ENCODE data around the gene ANKS1B. TPM values are rescaled to one million over a fixed set of nuclear protein-coding genes. Genes with fewer than 3 reads are reported as not detected.

ANKS1B gene
- total RNA-seq, 1 experiment from 2014 or later = 5.8 TPM

DNA sequence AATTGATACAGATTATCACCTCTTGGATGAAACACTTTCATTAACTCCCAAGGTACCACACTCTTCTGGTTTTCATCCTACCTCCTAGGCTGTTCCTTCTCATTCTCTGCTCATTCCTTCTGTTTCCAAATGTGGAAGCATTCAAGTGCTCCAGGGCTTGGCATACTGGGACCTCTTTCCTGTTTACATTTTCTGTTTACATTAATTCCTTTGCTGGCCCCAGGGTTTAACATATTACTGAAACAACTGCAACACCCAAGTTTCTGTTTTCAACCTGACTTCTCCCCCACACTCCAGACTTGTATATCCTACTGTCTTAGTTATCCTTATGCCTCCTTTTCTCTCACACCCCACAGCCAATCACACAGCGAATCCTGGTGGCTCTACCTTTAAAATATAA is 723.5 kb downstream of the ANKS1B start:
- CTCF ChIA-PET = no interaction called here
- H3K9me3 Mint-ChIP-seq = peaks cover 11% of the 10 kb centered on the region
- ATAC-seq (no peak), DNase-seq (ENCODE audit: low spot score) (no peak)
- POLR2A ChIA-PET = no interaction called here
- H3K36me3 Mint-ChIP-seq = peaks cover 5% of the 10 kb centered on the region
- peak overlapping the region; percentile 3; the same call in 1 of the 2 replicates for H3K27ac Mint-ChIP-seq
- TF ChIP-seq CREM (CRISPR knock-in tag; IDR thresholded peaks at IDR 0.05) = no peak
- H3K4me3 Mint-ChIP-seq = no peak overlapping the region
- H3K4me1 Mint-ChIP-seq = peaks cover 35% of the 10 kb centered on the region
- H3K27me3 Mint-ChIP-seq (ENCODE audit: low read depth) = no peaks in the 10 kb centered on the region

DNA sequence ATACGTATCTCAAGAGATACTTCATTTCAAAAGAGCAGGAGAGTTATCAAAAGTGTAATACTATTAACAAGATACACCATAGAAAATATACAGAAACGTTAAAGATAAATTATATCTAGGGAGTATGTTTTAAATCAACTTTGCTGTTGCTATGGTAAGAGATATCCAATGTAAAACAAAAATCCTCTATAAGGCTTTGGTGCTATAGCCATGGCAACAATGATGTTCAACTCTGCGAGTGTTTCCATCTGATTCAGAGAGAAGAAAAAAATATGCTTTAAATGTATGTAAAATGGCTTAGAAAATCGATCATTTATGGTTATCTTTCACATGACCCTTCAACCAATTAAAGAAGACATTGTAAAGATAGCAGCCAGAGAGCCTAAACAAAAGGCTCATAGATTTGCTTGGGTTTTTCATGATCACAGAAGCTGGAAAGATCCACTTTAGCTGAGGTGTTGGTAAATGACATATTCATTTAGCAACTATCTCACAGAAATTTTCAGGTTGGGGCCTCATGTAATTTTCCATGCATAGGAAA is 724.2 kb downstream of the ANKS1B start:
- H3K9me3 Mint-ChIP-seq = peaks cover 10% of the 10 kb centered on the region
- H3K4me1 Mint-ChIP-seq = peaks cover 35% of the 10 kb centered on the region
- no peak for ATAC-seq
- TF ChIP-seq ZNF121 (CRISPR knock-in tag; IDR thresholded peaks at IDR 0.05) = no peak
- no peak for TF ChIP-seq ZBTB21 (CRISPR knock-in tag; IDR thresholded peaks at IDR 0.05; ENCODE audit: borderline replicate concordance)
- no peak for TF ChIP-seq ZNF263 (CRISPR knock-in tag; IDR thresholded peaks at IDR 0.05; ENCODE audit: low read depth)
- TF ChIP-seq NR2C2 (CRISPR knock-in tag; IDR thresholded peaks at IDR 0.05) = no peak
- TF ChIP-seq, protein P1, sequence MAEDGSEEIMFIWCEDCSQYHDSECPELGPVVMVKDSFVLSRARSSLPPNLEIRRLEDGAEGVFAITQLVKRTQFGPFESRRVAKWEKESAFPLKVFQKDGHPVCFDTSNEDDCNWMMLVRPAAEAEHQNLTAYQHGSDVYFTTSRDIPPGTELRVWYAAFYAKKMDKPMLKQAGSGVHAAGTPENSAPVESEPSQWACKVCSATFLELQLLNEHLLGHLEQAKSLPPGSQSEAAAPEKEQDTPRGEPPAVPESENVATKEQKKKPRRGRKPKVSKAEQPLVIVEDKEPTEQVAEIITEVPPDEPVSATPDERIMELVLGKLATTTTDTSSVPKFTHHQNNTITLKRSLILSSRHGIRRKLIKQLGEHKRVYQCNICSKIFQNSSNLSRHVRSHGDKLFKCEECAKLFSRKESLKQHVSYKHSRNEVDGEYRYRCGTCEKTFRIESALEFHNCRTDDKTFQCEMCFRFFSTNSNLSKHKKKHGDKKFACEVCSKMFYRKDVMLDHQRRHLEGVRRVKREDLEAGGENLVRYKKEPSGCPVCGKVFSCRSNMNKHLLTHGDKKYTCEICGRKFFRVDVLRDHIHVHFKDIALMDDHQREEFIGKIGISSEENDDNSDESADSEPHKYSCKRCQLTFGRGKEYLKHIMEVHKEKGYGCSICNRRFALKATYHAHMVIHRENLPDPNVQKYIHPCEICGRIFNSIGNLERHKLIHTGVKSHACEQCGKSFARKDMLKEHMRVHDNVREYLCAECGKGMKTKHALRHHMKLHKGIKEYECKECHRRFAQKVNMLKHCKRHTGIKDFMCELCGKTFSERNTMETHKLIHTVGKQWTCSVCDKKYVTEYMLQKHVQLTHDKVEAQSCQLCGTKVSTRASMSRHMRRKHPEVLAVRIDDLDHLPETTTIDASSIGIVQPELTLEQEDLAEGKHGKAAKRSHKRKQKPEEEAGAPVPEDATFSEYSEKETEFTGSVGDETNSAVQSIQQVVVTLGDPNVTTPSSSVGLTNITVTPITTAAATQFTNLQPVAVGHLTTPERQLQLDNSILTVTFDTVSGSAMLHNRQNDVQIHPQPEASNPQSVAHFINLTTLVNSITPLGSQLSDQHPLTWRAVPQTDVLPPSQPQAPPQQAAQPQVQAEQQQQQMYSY (CRISPR knock-in tag; IDR thresholded peaks at IDR 0.05) = no peak
- TF ChIP-seq, protein P2, sequence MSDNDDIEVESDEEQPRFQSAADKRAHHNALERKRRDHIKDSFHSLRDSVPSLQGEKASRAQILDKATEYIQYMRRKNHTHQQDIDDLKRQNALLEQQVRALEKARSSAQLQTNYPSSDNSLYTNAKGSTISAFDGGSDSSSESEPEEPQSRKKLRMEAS (CRISPR knock-in tag; IDR thresholded peaks at IDR 0.05) = no peak
- no peak for TF ChIP-seq KAT7 (CRISPR knock-in tag; IDR thresholded peaks at IDR 0.05; ENCODE audit: borderline replicate concordance)
- no peak for TF ChIP-seq RORB (CRISPR knock-in tag; IDR thresholded peaks at IDR 0.05)
- no peak for TF ChIP-seq TEAD4 (CRISPR knock-in tag; IDR thresholded peaks at IDR 0.05)
- TF ChIP-seq CBFB (CRISPR knock-in tag; IDR thresholded peaks at IDR 0.05; ENCODE audit: low read depth) = no peak
- no peak for TF ChIP-seq ZNF416 (CRISPR knock-in tag; IDR thresholded peaks at IDR 0.05)
- TF ChIP-seq SMAD4 (CRISPR knock-in tag; IDR thresholded peaks at IDR 0.05) = no peak
- TF ChIP-seq, protein P3, sequence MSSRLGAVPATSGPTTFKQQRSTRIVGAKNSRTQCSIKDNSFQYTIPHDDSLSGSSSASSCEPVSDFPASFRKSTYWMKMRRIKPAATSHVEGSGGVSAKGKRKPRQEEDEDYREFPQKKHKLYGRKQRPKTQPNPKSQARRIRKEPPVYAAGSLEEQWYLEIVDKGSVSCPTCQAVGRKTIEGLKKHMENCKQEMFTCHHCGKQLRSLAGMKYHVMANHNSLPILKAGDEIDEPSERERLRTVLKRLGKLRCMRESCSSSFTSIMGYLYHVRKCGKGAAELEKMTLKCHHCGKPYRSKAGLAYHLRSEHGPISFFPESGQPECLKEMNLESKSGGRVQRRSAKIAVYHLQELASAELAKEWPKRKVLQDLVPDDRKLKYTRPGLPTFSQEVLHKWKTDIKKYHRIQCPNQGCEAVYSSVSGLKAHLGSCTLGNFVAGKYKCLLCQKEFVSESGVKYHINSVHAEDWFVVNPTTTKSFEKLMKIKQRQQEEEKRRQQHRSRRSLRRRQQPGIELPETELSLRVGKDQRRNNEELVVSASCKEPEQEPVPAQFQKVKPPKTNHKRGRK (CRISPR knock-in tag; IDR thresholded peaks at IDR 0.05; ENCODE audit: borderline replicate concordance) = no peak
- no peak for TF ChIP-seq MYBL2 (CRISPR knock-in tag; IDR thresholded peaks at IDR 0.05)
- TF ChIP-seq, protein P4, sequence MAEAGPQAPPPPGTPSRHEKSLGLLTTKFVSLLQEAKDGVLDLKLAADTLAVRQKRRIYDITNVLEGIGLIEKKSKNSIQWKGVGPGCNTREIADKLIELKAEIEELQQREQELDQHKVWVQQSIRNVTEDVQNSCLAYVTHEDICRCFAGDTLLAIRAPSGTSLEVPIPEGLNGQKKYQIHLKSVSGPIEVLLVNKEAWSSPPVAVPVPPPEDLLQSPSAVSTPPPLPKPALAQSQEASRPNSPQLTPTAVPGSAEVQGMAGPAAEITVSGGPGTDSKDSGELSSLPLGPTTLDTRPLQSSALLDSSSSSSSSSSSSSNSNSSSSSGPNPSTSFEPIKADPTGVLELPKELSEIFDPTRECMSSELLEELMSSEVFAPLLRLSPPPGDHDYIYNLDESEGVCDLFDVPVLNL (CRISPR knock-in tag; IDR thresholded peaks at IDR 0.05; ENCODE audit: borderline replicate concordance, low read depth) = no peak
- TF ChIP-seq, protein P5, sequence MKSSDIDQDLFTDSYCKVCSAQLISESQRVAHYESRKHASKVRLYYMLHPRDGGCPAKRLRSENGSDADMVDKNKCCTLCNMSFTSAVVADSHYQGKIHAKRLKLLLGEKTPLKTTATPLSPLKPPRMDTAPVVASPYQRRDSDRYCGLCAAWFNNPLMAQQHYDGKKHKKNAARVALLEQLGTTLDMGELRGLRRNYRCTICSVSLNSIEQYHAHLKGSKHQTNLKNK (CRISPR knock-in tag; IDR thresholded peaks at IDR 0.05) = no peak
- TF ChIP-seq, protein P6, sequence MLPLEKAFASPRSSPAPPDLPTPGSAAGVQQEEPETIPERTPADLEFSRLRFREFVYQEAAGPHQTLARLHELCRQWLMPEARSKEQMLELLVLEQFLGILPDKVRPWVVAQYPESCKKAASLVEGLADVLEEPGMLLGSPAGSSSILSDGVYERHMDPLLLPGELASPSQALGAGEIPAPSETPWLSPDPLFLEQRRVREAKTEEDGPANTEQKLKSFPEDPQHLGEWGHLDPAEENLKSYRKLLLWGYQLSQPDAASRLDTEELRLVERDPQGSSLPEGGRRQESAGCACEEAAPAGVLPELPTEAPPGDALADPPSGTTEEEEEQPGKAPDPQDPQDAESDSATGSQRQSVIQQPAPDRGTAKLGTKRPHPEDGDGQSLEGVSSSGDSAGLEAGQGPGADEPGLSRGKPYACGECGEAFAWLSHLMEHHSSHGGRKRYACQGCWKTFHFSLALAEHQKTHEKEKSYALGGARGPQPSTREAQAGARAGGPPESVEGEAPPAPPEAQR (CRISPR knock-in tag; IDR thresholded peaks at IDR 0.05) = no peak
- no peak for TF ChIP-seq PRRX2 (CRISPR knock-in tag; IDR thresholded peaks at IDR 0.05)
- no peak for TF ChIP-seq ETV6 (CRISPR knock-in tag; IDR thresholded peaks at IDR 0.05)
- TF ChIP-seq, protein P7, sequence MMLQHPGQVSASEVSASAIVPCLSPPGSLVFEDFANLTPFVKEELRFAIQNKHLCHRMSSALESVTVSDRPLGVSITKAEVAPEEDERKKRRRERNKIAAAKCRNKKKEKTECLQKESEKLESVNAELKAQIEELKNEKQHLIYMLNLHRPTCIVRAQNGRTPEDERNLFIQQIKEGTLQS (CRISPR knock-in tag; conservative IDR thresholded peaks at IDR 0.05) = no peak
- CTCF ChIA-PET = no interaction called here
- POLR2A ChIA-PET = no interaction called here
- peaks cover 5% of the 10 kb centered on the region for H3K36me3 Mint-ChIP-seq
- DNase-seq (ENCODE audit: low spot score) = no peak
- H3K4me3 Mint-ChIP-seq = no peak overlapping the region
- H3K27me3 Mint-ChIP-seq (ENCODE audit: low read depth) = no peaks in the 10 kb centered on the region
- H3K27ac Mint-ChIP-seq = no peak overlapping the region
